Muscle layer of colon (tissue), 2 donors: Measurements from ENCODE around the gene ST8SIA5.

Experiments used
- H3K27ac ChIP-seq: one replicate; pipeline ENCODE4 v1.7.0; 2013; ENCODE audit warnings: low read depth, mild to moderate bottlenecking, low read length, moderate library complexity
- H3K27me3 ChIP-seq, 2 donors: one replicate each; pipeline ENCODE4 v1.7.0; 2013; ENCODE audit warnings: low read length in 2 of 2, mild to moderate bottlenecking in 2 of 2; ENCODE audit not compliant: insufficient read depth in 2 of 2, control insufficient read depth in 1 of 2
- H3K36me3 ChIP-seq: one replicate; pipeline ENCODE4 v1.7.0; 2013; ENCODE audit warnings: mild to moderate bottlenecking, low read length; ENCODE audit not compliant: insufficient read depth
- H3K4me1 ChIP-seq: one replicate; pipeline ENCODE4 v1.7.0; 2013; ENCODE audit warnings: mild to moderate bottlenecking, low read length; ENCODE audit not compliant: insufficient read depth
- H3K4me3 ChIP-seq, 2 donors: one replicate each; pipeline ENCODE4 v1.7.0; 2013; ENCODE audit warnings: low read length in 2 of 2, low read depth in 1 of 2, mild to moderate bottlenecking in 1 of 2, moderate library complexity in 1 of 2
- H3K9ac ChIP-seq: one replicate; pipeline ENCODE4 v1.7.0; 2013; ENCODE audit warnings: low read length
- H3K9me3 ChIP-seq: one replicate; pipeline ENCODE4 v1.7.0; 2013; ENCODE audit warnings: mild to moderate bottlenecking, low read length
- donor health status: abdominal sarcoma.
- donor health status: Adenocarcinoma of cecum.

The ST8SIA5 gene

DNA sequence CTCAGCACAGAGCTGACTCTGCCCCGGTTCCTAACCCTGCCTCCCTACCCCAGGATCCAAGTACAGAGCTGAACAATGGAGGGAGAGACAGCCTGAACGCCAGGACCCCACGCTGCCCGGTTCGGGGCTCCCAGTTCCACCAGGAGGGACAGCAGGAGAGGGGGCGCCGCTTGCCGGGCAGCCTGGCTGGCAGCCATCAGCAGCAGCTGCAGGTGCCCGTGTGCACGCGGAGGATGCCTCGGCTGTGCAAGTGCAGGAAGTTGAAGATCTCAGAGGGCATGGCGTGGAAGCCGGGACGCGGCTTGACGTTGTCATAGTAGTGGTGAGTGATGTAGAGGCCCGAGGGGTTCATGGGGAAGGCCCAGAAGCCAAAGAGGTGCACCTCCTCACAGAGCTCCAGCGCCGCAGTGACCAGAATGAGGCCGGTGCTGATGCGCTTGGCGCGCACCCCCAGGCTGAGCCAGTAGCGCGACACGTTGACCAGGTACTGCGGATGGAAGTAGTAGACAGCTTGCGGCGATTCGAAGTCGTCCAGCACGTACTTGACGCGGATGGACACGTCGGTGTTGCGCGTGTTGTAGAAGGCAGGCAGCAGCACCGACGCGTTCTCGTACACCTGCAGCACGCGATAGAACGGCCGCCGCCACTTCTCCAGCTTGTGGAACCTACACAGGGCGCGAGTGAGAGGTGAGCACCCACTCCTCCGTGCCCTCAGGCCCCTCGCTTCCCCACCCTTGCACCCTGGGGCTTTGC is 76.8 kb downstream of the ST8SIA5 start:
- Histone ChIP-seq H3K4me3 (no peak overlapping the region), H3K9ac (no peak overlapping the region), H3K27ac (no peak overlapping the region), H3K27me3 (no peaks in the 10 kb centered on the region), H3K9me3 (no peaks in the 10 kb centered on the region), H3K4me1 (no peaks in the 10 kb centered on the region), H3K36me3 (no peaks in the 10 kb centered on the region)

DNA sequence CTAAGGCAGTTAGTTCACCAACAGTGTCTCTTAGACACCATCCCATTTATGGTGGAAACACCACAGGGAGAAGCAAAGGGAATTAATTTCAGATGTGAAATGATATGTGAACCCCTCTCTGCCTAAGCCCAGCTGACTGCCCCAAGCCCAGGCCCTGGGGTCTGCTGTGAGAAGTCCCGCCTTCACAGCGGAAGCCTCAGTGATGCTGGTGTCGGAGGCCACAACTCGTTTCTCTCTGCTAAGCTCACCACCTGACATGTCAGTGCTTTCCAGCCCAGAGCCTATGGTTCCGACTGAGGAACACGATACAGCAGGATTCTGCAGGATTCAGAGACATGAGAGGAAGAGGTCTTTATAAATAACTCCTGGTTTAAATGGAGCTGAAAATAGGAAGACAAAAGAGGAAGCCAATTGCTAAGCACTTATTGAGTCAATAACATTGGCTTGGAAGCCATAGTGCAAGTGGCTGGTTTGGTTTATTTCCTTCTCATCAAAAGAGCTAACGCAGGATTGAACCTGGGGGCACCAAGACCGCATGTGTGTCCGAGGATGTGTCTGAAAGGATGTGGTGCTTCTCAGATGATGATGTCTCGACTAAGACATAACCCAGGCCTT is 78.0 kb downstream of the ST8SIA5 start:
- Histone ChIP-seq H3K27ac (no peak overlapping the region), H3K27me3 (no peaks in the 10 kb centered on the region), H3K4me3 (no peak overlapping the region)

DNA sequence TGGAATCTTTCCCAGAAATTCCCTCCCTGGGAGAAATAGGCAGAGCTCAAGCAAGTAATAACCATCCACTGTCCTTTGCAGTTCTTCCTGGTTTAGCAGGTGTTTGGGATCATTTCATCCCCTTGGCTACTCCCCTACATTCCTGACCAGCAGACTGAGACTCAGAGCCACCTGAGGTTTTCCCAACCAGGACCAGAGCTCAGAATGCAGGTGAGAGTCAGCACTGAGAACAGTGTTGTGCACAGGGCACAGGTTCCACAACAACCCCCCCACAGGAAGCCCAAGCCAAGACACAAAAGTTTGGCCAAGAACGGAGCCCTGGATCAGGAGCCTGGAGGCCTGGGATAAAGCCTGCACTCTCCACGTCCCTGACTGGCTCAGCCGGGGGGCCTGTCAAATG is 78.8 kb downstream of the ST8SIA5 start:
- H3K4me1 ChIP-seq, result no peaks in the 10 kb centered on the region
- H3K9ac ChIP-seq, result no peak overlapping the region
- H3K9me3 ChIP-seq, result no peaks in the 10 kb centered on the region
- no peak overlapping the region for H3K4me3 ChIP-seq
- no peak overlapping the region for H3K27ac ChIP-seq
- H3K27me3 ChIP-seq, result no peaks in the 10 kb centered on the region
- H3K36me3 ChIP-seq, result no peaks in the 10 kb centered on the region

More for the DNA sequence above, 78.0 kb downstream of the ST8SIA5 start:
- no peaks in the 10 kb centered on the region for H3K36me3 ChIP-seq
- H3K9me3 ChIP-seq, result no peaks in the 10 kb centered on the region
- no peaks in the 10 kb centered on the region for H3K4me1 ChIP-seq
- H3K9ac ChIP-seq, result no peak overlapping the region

DNA sequence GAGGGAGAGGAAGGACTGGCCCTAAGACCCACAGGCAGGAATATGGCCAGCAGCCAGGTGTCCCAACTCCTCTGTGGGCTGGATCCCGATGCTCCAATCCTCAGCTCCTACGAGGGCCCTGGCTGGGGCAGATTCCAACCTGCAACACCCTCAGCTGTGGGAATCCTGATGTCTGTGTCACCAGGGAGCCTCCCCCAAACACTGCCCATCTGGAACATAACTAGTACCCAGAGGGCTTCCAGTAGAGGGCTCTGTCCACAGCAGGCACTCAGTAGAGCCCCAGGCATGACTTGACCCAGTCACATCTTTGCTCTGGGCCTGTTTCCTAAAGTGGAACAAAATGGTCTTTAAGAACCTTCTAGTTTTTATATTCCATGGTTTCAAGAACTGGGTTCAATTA is 79.2 kb downstream of the ST8SIA5 start:
- Histone ChIP-seq H3K36me3 (no peaks in the 10 kb centered on the region), H3K9ac (no peak overlapping the region), H3K4me3 (no peak overlapping the region), H3K4me1 (no peaks in the 10 kb centered on the region), H3K27me3 (no peaks in the 10 kb centered on the region), H3K27ac (no peak overlapping the region), H3K9me3 (no peaks in the 10 kb centered on the region)

DNA sequence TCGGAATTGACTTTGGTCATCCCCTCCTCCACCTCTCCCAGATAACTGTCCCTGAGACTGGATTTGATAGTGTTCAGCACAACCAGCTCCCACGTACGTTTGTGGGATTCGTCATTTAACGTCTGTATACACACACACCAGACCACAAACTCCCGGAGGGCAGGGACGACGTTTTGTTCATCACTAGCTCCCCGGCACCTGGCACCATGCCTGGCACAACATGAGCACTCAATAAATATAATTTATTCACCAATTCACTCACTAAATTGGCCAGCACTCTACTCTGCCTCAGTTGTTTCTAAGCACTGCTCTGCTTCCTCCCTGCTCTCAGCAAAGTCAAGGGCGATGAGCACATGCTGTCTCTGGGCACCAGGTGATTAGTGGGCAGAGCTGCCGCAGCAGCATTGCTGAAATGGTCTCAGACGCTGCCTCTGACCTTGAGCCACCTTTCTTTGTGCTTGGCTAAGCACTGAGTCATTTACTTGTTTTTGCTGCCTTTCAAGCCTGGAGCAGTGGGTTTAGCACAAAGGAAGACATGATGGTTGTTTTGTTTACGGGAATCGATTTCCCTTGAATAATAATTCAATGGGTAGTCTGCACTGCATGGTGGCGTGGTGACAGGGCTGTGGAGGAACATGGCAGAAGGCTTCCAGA is 80.5 kb downstream of the ST8SIA5 start:
- no peaks in the 10 kb centered on the region for H3K9me3 ChIP-seq
- H3K4me1 ChIP-seq, result no peaks in the 10 kb centered on the region
- H3K27ac ChIP-seq, result no peak overlapping the region
- H3K4me3 ChIP-seq, result no peak overlapping the region
- H3K36me3 ChIP-seq, result no peaks in the 10 kb centered on the region
- no peaks in the 10 kb centered on the region for H3K27me3 ChIP-seq
- H3K9ac ChIP-seq, result no peak overlapping the region

DNA sequence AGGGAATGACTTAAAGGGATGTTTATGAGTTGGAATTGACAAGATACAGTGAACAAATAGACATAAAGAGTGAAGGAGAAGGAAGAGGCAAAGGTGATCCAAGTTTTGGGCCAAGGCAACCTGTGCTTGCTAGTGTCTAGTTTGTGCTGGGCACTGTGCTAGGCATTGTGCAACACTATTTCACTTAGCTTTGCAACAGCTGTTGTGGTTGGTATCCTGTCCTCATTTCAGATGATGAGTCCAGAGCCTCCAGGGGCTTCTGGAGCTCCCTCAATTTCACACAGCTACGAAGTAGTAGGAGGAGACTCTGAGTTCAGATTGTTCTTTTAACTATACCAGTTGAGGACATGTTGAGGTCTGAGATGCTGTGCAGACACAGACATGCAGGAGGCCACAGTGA is 81.7 kb downstream of the ST8SIA5 start:
- Histone ChIP-seq H3K4me3 (no peak overlapping the region), H3K9me3 (no peaks in the 10 kb centered on the region), H3K27me3 (no peaks in the 10 kb centered on the region), H3K27ac (no peak overlapping the region), H3K4me1 (no peaks in the 10 kb centered on the region), H3K9ac (no peak overlapping the region), H3K36me3 (no peaks in the 10 kb centered on the region)

DNA sequence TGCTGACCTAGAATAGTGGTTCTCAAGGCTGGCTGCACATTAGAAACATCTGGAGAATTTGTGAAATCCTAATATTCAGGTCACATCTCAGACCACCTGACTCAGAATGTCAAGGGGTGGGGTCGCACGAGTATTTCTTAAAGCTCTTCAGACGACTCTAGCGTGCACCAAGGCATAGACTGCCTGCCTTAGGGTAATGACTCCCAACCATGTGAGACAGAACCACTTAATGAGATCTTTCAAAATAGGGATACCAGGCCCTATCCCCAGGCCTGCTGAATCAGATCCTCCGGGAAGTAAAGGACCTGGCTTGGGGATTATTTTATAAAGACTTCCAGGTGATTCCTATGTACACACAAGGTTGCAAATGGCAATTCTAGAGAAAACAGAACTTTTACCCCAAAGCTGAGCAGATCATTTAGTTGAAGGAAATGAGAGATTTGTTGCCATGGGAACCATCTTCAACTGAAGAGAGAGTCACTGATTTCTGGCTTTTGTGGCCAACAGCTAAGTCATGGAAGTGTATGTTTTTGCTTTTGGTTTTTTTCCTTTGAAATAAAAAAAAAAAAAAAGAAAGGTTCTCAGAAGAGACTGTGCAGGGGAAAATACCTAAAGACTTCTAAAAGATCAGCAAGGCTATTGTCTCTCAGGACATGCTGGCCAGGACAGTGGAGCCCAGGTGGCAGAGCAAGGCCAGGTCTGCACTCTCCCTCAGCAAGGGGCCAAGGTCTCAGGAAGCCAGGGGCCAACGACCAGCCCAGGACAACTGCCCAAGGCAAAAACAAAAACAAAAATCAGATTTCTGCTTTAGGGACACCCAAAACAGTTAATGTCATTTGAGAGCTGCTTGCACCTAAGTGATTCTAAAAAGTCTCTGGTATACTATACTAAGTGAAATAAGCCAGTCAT is 84.5 kb downstream of the ST8SIA5 start:
- H3K9ac ChIP-seq, result no peak overlapping the region
- no peaks in the 10 kb centered on the region for H3K9me3 ChIP-seq
- no peak overlapping the region for H3K4me3 ChIP-seq
- H3K36me3 ChIP-seq, result no peaks in the 10 kb centered on the region
- no peaks in the 10 kb centered on the region for H3K27me3 ChIP-seq
- no peaks in the 10 kb centered on the region for H3K4me1 ChIP-seq
- no peak overlapping the region for H3K27ac ChIP-seq

DNA sequence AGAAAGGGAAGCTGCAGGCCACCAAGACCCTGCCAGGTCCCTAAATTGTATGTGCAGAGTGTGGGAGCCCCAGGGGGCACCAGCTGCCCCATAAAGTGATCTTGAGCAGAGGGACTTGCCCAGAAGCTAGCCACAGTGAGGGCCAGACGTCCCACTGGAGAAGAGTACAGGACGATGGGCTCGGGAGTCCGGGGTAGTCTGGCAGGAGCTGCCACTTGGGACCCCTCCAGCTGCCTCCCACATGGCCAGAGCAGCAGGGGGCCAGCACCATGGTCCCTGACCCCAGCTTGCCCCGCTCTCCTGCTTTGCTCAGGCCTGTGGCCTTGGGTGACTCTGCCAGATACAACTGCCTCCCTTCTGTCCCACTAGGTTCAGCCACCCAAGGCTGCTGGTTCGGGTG is 88.2 kb downstream of the ST8SIA5 start:
- no peaks in the 10 kb centered on the region for H3K4me1 ChIP-seq
- no peak overlapping the region for H3K27ac ChIP-seq
- H3K36me3 ChIP-seq, result no peaks in the 10 kb centered on the region
- H3K9me3 ChIP-seq, result no peaks in the 10 kb centered on the region
- H3K9ac ChIP-seq, result no peak overlapping the region
- no peaks in the 10 kb centered on the region for H3K27me3 ChIP-seq
- H3K4me3 ChIP-seq, result no peak overlapping the region

DNA sequence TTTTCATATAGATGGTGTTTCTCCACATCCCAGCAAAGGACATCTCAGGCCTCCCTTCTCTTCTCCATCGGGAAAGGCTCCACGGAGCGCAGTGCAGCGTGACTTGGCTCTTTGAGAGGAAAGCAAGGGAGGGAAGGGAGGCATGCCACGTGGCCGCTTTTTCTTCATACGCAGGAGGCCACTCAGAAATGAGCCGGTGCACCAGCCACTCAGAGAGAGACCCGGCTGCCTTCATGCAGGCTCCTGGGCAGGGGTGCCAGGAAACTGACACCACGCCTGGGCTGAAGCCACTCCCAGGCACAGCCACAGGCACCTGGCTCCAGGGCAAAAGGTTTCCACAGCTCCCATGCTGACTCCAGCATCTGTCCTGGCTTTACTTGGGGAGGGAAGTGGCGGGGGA is 88.7 kb downstream of the ST8SIA5 start:
- no peaks in the 10 kb centered on the region for H3K9me3 ChIP-seq
- H3K27ac ChIP-seq, result no peak overlapping the region
- no peak overlapping the region for H3K9ac ChIP-seq
- no peaks in the 10 kb centered on the region for H3K4me1 ChIP-seq
- no peaks in the 10 kb centered on the region for H3K36me3 ChIP-seq
- no peak overlapping the region for H3K4me3 ChIP-seq
- H3K27me3 ChIP-seq, result no peaks in the 10 kb centered on the region

DNA sequence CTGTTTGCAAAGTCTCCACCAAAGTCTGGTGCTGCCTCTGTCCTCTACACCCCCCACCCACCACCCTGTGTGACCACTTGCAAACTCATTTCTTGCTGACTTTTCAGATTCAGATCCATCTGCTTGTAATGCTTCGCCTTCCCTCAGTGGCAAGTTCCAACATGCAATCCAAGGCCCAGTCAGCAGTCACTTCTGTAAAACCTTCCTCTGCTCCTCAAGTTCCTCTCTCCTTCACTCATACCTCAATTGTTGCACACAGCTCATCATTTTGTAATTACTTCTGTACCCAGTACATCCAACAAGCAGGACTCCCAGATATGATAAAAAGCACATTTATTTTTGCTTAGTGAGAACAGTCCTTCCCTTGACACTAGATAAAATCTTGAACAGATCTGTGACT is 93.3 kb downstream of the ST8SIA5 start:
- no peak overlapping the region for H3K9ac ChIP-seq
- no peaks in the 10 kb centered on the region for H3K27me3 ChIP-seq
- H3K9me3 ChIP-seq, result no peaks in the 10 kb centered on the region
- no peaks in the 10 kb centered on the region for H3K36me3 ChIP-seq
- H3K27ac ChIP-seq, result no peak overlapping the region
- no peak overlapping the region for H3K4me3 ChIP-seq
- no peaks in the 10 kb centered on the region for H3K4me1 ChIP-seq
